ACHN (cell line): ENCODE results near the gene BTRC.
"Not testable (repeated sequence)": the region's sequence is repeated elsewhere in the genome, so short reads cannot be mapped to it uniquely, and the experiment has no call there.

Experiments used
- DNase-seq: peaks from one replicate; pipeline ENCODE4 v3.0.0-alpha.2; 2015
- in situ Hi-C: cut with HindIII; loops from 2 replicates; pipeline ENCODE4 v1.10.0; 2017; ENCODE audit warnings: low sequenced_read_pairs, low pct_ligation_motif_present, low pct_unique_long_range_greater_than_20kb

The BTRC gene

DNA sequence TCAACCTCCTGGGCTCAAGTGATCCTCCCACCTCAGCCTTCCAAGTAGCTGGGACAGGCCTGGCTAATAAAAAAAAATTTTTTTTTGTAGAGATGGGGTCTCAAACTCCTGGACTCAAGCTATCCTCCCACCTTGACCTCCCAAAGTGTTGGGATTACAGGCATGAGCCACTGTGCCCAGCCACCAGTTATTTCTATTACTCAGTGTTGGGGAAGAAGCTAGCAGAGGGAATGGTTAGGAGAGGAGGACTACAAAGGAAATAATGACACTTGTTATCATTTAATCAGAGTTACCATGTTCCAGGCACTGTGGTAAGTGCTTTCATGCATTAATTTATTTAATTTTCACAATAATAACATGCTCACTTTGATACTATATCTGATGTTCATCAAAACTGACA, 17.6 kb upstream of the BTRC start:
- in situ Hi-C loops: no loop called here

GRCh38 chr10:101337836-101338235, 16.1 kb upstream of the BTRC start:
- in situ Hi-C loops: no loop called here
- no peak for DNase-seq

More for the DNA sequence above, 17.6 kb upstream of the BTRC start:
- DNase-seq: no peak

DNA sequence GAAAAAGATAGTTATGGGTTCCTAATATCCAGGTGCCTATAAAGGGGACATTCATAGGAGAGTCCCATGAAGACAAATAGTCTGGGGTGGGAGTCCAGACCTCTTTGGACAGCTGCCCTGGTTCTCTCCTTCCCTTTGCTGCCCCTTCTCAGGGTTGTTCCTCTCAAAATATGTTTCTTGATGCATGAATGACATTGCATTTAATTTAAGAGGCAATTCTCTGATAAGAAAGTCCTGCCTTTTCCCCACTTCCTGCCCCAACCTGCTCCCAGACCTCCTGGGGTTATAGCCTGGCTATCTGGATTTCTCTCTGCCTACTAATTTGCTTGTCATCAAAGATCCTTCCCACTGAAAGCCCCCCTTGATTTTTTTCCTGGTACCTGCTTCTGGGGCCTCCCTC, 12.5 kb upstream of the BTRC start:
- in situ Hi-C loops: no loop called here
- no peak for DNase-seq

- in situ Hi-C loops: no loop called here
- DNase-seq: no peak
Measured at GRCh38 chr10:101346177-101346576, 7.8 kb upstream of the BTRC start.

DNA sequence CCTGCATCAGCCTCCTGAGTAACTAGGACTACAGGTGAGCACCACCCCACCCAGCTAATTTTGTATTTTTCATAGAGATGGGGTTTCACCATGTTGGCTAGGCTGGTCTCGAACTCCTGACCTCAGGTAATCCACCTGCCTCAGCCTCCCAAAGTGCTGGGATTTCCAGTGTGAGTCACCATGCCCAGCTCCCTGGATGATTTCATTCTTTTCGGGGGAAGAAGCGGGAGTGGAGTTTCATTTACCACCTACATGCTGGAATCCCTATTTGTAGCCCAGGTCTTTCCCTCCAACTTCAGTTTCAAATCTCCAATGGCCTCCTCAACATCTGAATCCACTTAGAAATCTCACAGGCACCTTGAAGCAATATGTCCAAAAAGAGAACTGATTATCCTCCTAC, 2.9 kb upstream of the BTRC start:
- in situ Hi-C loops: no loop called here
- no peak for DNase-seq

DNA sequence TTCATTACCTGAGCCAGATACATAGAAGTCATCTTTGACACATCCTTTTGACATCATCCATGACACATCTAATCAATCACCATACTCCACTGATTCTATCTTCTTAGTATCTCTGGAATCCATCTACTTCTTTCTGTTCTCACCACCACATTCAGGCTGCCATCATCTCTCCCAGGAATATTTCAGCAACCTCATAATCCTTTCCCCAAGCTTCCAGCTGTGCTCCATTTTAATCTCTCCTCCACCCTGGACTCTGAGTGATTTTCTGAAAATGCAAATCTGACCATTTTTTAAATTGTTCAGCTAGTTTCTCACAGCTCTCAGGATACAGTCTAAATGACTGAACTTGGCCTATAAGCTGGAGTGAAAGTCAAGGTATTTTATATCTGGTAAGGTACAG, 2.5 kb upstream of the BTRC start:
- in situ Hi-C loops: no loop called here
- no peak for DNase-seq

DNA sequence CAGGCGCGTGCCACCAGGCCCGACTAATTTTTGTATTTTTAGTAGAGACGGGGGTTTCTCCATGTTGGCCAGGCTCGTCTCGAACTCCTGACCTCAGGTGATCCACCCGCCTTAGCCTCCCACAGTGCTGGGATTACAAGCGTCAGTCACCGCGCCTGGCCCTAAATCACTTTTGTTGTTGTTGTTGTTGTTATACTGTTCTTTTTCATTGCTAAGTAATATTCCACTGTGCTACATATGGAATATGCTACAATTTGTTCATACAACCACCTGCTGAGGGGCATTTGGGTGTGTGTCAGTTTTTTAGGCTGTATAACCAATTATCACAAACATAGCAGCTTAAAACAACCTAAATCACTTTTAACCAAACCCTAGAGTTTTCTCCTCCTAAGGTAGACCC, 1.1 kb upstream of the BTRC start:
- in situ Hi-C loops, DNase-seq: not testable (repeated sequence)

GRCh38 chr10:101354328-101355071, 535 bp downstream of the BTRC start:
- DNase-seq: peak; percentile 69
- in situ Hi-C loops: no loop called here

DNA sequence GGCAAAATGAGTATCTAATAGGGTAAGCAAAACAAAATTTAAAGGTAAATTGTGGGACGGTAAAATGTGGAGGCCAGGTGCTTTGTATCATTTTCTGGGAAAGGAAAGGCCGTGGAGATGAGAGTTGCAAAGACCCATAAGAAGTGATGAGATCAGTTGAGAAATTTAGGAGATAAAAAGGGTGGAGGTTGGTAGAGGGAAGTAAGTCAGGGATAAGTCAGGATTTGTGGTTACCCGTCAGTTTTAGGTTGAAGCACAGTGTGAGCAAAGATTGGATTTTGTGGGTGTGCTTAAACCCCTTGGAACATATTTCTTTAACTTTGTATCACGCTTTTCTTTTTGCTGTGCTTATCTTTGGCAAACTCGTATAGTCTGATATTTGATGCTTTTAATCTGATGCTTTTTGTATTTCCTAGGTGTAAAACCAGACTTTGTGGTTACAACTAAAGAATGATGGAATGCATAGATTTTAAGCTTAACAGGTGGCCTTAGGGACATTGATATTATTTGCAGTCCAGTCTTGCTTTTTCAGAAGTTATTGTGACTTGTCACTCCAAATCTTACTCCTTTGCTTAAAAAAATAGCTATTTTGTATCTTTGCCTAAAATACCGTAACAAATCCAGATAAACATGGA, 1.2 kb downstream of the BTRC start:
- DNase-seq: no peak
- in situ Hi-C loops: no loop called here

DNA sequence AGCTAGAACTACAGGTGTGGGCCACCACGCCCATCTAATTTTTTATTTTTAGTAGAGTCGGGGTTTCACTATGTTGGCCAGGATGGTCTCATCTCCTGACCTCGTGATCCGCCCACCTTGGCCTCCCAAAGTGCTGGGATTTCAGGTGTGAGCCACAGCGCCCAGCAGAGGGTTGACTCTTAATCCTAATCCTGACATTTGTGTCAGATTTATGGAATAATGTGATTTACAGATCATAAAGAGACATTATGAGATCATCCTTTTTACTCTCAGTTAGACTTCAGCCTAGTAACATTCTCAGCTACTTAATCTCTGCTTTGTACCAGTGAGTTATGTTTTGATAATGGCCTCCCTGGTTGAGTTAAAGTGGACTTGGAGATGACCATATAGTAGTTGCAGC, 2.2 kb downstream of the BTRC start:
- DNase-seq: no peak
- in situ Hi-C loops: no loop called here

DNA sequence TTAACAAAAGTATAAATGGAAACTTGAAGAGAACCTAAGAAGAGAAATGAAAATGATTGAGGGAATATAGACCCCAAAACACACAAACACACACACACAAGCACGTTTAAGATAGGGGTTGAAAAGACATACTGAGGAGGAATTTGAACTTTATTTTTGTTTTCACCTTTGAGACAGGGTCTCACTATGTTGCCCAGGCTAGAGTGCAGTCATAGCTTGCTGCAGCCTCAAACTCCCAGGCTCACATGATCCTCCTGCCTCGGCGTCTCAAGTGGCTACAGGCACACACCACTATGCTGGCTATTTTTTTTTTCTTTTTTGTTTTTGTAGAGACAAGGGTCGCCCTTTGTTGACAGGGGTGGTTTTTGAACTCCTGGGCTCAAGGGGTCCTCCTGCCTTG, 4.0 kb downstream of the BTRC start:
- DNase-seq: no peak
- in situ Hi-C loops: no loop called here

GRCh38 chr10:101358706-101359300, 4.8 kb downstream of the BTRC start:
- DNase-seq: no peak
- in situ Hi-C loops: no loop called here

DNA sequence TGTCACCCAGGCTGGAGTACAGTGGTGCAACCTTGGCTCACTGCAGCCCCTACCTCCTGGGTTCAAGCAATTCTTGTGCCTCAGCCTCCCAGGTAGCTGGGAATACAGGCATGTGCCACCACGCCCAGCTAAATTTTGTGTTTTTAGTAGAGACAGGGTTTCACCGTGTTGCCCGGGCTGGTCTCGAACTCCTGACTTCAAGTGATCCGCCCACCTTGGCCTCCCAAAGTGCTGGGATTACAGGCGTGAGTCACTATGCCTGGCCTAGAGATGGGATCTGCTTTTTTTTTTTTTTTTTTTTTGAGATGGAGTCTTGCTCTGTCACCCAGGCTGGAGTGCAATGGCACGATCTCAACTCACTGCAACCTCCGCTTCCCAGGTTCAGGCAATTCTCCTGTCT, 6.1 kb downstream of the BTRC start:
- DNase-seq, in situ Hi-C loops: not testable (repeated sequence)

- in situ Hi-C loops, DNase-seq: not testable (repeated sequence)
Measured at GRCh38 chr10:101360841-101361240, 6.9 kb downstream of the BTRC start.

DNA sequence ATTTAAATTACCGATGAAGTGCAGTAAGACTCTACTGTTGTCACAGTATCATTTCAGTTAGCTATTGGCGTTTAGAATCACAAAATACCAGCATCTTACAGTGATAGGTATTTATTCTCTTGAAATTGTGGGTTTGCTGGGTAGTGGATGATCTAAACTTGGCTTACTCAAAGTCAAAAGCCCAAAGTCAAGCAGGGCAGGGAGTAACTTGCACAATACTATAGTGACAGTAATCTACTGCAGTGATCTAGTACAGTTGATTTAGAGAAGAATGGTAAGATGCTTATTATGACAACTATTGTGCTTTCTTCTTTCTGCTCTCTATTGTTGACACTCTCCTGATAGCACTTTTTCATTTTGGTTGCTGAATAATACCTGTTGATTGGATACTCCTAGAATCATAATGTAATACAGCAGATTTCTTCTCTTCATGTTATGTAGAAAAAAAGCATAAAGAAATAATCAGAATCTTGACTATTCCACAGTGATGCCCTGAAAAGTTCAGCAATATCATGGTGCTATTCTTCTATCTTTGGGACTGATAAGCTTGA, 10.0 kb downstream of the BTRC start:
- in situ Hi-C loops: no loop called here
- no peak for DNase-seq

- in situ Hi-C loops: no loop called here
- DNase-seq: no peak
Measured at GRCh38 chr10:101364721-101365120, 10.8 kb downstream of the BTRC start.

DNA sequence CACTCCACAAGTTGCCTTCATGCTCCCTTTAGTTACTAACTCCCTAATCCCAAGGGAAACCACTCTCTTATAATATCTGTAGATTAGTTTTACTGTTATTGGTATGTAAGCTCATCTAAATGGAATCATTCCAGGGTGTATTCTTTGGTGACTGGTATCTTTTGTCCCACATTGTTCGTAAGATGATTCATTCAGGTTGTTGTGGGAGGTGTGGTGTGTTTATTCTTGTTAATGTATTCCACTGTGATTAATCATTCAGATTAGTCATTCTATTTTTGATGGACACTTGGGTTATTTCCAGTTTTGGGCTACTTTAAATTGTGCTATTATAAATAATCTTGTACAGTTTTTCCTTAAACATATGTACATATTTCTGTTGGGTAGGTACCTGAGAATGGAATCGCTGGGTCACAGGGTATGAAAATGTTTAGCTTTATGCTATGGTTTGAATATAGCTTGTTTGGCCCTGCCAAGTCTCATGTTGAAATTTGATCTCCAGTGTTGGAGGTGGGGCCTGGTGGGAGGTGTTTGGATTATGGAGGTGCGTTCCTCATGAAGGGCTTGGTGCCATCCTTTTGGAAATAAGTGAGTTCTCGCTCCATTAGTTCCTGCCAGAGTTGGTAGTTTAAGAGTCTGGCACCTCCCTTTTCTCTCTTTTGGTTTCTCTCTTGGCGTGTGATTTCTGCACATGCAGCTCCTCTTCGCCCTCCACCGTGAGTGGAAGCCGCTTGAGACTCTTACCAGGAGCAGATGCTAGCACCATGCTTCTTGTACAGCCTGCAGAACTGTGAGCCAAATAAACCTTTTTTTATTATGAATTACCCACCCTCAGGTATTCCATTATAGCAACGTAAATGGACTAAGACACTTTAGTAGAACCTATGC, 13.8 kb downstream of the BTRC start:
- DNase-seq: peak; percentile 9
- in situ Hi-C loops: no loop called here

GRCh38 chr10:101373063-101373462, 19.1 kb downstream of the BTRC start:
- in situ Hi-C loops: no loop called here
- DNase-seq: no peak

GRCh38 chr10:101373993-101374392, 20.0 kb downstream of the BTRC start:
- in situ Hi-C loops, DNase-seq: not testable (repeated sequence)
